DND-41 (cell line): ENCODE results near the gene HOMER3.

Experiments
- ATAC-seq: fragments of 200-7000 bp; cut with Tn5 transposase; 3 replicates; pipeline ENCODE4 v1.9.1; 2021; ENCODE audit warnings: low read depth; ENCODE audit not compliant: insufficient read depth
- DNase-seq: peaks from one replicate; pipeline ENCODE4 v3.0.0-alpha.2; 2020
- H2AFZ ChIP-seq: 2 replicates; pipeline ENCODE4 v1.6.0; 2012; ENCODE audit warnings: low read depth, low read length
- H3K27ac ChIP-seq: 2 replicates; pipeline ENCODE4 v1.5.1; 2012; ENCODE audit warnings: low read length, inconsistent platforms
- H3K27me3 ChIP-seq: fragments of 200-600 bp; sonication (generic); 2 replicates; pipeline ENCODE4 v1.6.0; 2012; ENCODE audit warnings: low read length, mild to moderate bottlenecking, inconsistent platforms; ENCODE audit not compliant: insufficient read depth, poor library complexity
- H3K36me3 ChIP-seq: 2 replicates; pipeline ENCODE4 v1.5.1; 2012; ENCODE audit warnings: low read length, inconsistent platforms; ENCODE audit not compliant: insufficient read depth
- H3K4me1 ChIP-seq: 2 replicates; pipeline ENCODE4 v1.5.1; 2012; ENCODE audit warnings: mild to moderate bottlenecking, low read length; ENCODE audit not compliant: insufficient read depth
- H3K4me2 ChIP-seq: 2 replicates; pipeline ENCODE4 v1.6.0; 2012; ENCODE audit warnings: mild to moderate bottlenecking, moderate library complexity, low read length, inconsistent platforms; ENCODE audit not compliant: insufficient read depth
- H3K4me3 ChIP-seq, 2 experiments: fragments of 200-600 bp in 1 of 2; shearing (Covaris generic) in 1 of 2; 2 replicates each; pipeline ENCODE4 v1.5.1; 2012 to 2016; ENCODE audit warnings: inconsistent platforms in 2 of 2, low read length in 2 of 2, mild to moderate bottlenecking in 2 of 2, low read depth in 1 of 2, moderate library complexity in 1 of 2
- H3K79me2 ChIP-seq: 2 replicates; pipeline ENCODE4 v1.6.0; 2012; ENCODE audit warnings: low read length, inconsistent platforms; ENCODE audit not compliant: insufficient read depth
- H3K9ac ChIP-seq: 2 replicates; pipeline ENCODE4 v1.6.0; 2012; ENCODE audit warnings: low read depth, mild to moderate bottlenecking, inconsistent platforms, low read length, moderate library complexity
- H3K9me3 ChIP-seq: 2 replicates; pipeline ENCODE4 v1.5.1; 2012; ENCODE audit warnings: low read length, moderate library complexity, mild to moderate bottlenecking, inconsistent platforms; ENCODE audit not compliant: insufficient read depth, severe bottlenecking
- H4K20me1 ChIP-seq: 2 replicates; pipeline ENCODE4 v1.6.0; 2012; ENCODE audit warnings: low read length; ENCODE audit not compliant: insufficient read depth
- EZH2 ChIP-seq: IDR thresholded peaks from 3 replicates; pipeline ENCODE4 v1.6.1; 2012; ENCODE audit warnings: borderline replicate concordance, low read depth, mild to moderate bottlenecking, moderate library complexity, low read length, inconsistent platforms; ENCODE audit not compliant: severe bottlenecking
- TF ChIP-seq, protein P1 (sequence below): IDR thresholded peaks from 2 replicates; pipeline ENCODE4 v1.5.1; 2012; ENCODE audit warnings: borderline replicate concordance, low read length, moderate library complexity, mild to moderate bottlenecking; ENCODE audit not compliant: poor library complexity, severe bottlenecking; ENCODE audit errors: extremely low read depth

The HOMER3 gene

GRCh38 chr19:18969931-18970659, 29.1 kb upstream of the HOMER3 start:
- Histone ChIP-seq H2AFZ (no peak overlapping the region), H3K4me1 (no peaks in the 10 kb centered on the region), H3K4me2 (no peak overlapping the region), H3K9ac (no peak overlapping the region), H3K4me3 (no peak overlapping the region), H3K36me3 (no peaks in the 10 kb centered on the region), H3K27me3 (no peaks in the 10 kb centered on the region), H3K27ac (no peak overlapping the region), H3K9me3 (no peaks in the 10 kb centered on the region), H4K20me1 (no peaks in the 10 kb centered on the region), H3K79me2 (no peaks in the 10 kb centered on the region)
- ATAC-seq = no peak
- DNase-seq = no peak
- TF ChIP-seq, protein P1, sequence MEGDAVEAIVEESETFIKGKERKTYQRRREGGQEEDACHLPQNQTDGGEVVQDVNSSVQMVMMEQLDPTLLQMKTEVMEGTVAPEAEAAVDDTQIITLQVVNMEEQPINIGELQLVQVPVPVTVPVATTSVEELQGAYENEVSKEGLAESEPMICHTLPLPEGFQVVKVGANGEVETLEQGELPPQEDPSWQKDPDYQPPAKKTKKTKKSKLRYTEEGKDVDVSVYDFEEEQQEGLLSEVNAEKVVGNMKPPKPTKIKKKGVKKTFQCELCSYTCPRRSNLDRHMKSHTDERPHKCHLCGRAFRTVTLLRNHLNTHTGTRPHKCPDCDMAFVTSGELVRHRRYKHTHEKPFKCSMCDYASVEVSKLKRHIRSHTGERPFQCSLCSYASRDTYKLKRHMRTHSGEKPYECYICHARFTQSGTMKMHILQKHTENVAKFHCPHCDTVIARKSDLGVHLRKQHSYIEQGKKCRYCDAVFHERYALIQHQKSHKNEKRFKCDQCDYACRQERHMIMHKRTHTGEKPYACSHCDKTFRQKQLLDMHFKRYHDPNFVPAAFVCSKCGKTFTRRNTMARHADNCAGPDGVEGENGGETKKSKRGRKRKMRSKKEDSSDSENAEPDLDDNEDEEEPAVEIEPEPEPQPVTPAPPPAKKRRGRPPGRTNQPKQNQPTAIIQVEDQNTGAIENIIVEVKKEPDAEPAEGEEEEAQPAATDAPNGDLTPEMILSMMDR = no peak

GRCh38 chr19:18967358-18968146, 26.5 kb upstream of the HOMER3 start:
- no peaks in the 10 kb centered on the region for H3K79me2 ChIP-seq
- TF ChIP-seq, protein P1 = no peak
- TF ChIP-seq EZH2 = no peak
- H2AFZ ChIP-seq = no peak overlapping the region
- no peaks in the 10 kb centered on the region for H4K20me1 ChIP-seq
- DNase-seq (no peak), ATAC-seq (no peak)
- H3K9me3 ChIP-seq = no peaks in the 10 kb centered on the region
- no peaks in the 10 kb centered on the region for H3K27me3 ChIP-seq
- H3K36me3 ChIP-seq = no peaks in the 10 kb centered on the region
- H3K4me2 ChIP-seq = no peak overlapping the region
- no peak overlapping the region for H3K4me3 ChIP-seq
- no peak overlapping the region for H3K27ac ChIP-seq
- H3K9ac ChIP-seq = no peak overlapping the region
- H3K4me1 ChIP-seq = no peaks in the 10 kb centered on the region

- H3K79me2 ChIP-seq = no peaks in the 10 kb centered on the region
- H3K4me1 ChIP-seq = no peaks in the 10 kb centered on the region
- H3K9me3 ChIP-seq = no peaks in the 10 kb centered on the region
- H3K36me3 ChIP-seq = no peaks in the 10 kb centered on the region
- ATAC-seq (no peak), DNase-seq (no peak)
- no peaks in the 10 kb centered on the region for H4K20me1 ChIP-seq
- TF ChIP-seq, protein P1 = no peak
- no peak for TF ChIP-seq EZH2
- no peak overlapping the region for H3K4me3 ChIP-seq
- no peaks in the 10 kb centered on the region for H3K27me3 ChIP-seq
- H3K27ac ChIP-seq = no peak overlapping the region
- no peak overlapping the region for H2AFZ ChIP-seq
- no peak overlapping the region for H3K4me2 ChIP-seq
- H3K9ac ChIP-seq = no peak overlapping the region
Observed at GRCh38 chr19:18966307-18966706, 25.3 kb upstream of the HOMER3 start.
